Peyer's patch (tissue), 4 donors: Measurements from ENCODE around the gene SLC51B. TPM values are rescaled to one million over a fixed set of nuclear protein-coding genes. Genes with fewer than 3 reads are reported as not detected.

Experiments used
- DNase-seq, 3 donors: peaks; one replicate each; pipeline ENCODE4 v3.0.0-alpha.2; 2017 to 2019
- H3K27ac ChIP-seq, 4 donors: fragments of 200-600 bp; sonication (generic); one replicate each; pipeline ENCODE4 v1.5.1; 2016 to 2019
- H3K27me3 ChIP-seq, 2 donors: fragments of 200-600 bp; sonication (generic); one replicate each; pipeline ENCODE4 v1.5.1; 2019
- H3K36me3 ChIP-seq, 3 donors: fragments of 200-600 bp; sonication (generic); one replicate each; pipeline ENCODE4 v1.5.1; 2016 to 2019
- H3K4me1 ChIP-seq, 4 donors: fragments of 200-600 bp; sonication (generic); one replicate each; pipeline ENCODE4 v1.5.1; 2016 to 2019
- H3K4me3 ChIP-seq, 4 donors: fragments of 200-600 bp; sonication (generic); 1 replicate in 3 of 4; 2 replicates in 1 of 4; pipeline ENCODE4 v1.5.1; 2016 to 2019; ENCODE audit warnings: mild to moderate bottlenecking in 1 of 4
- H3K9me3 ChIP-seq, 4 donors: fragments of 200-600 bp; sonication (generic); one replicate each; pipeline ENCODE4 v1.5.1; 2016 to 2019; ENCODE audit warnings: mild to moderate bottlenecking in 1 of 4
- POLR2A ChIP-seq, 2 donors: fragments of 450-650 bp; IDR thresholded peaks; one replicate each; pipeline ENCODE4 v1.5.1; 2017; ENCODE audit warnings: antibody characterized with exemption in 2 of 2, mild to moderate bottlenecking in 2 of 2, moderate library complexity in 2 of 2
- total RNA-seq, 4 donors: library from RNA; depleted of rRNA; stranded (reverse); fragments of >200 nt; gene quantifications; one replicate each; pipeline ENCODE4 v1.1.0, GENCODE V29; 2016
- TF ChIP-seq, protein P1 (sequence below), 6 experiments: fragments of 450-650 bp in 4 of 6; fragments of 200-600 bp in 2 of 6; sonication (generic) in 1 of 6; IDR thresholded peaks; one replicate each; pipeline ENCODE4 v1.5.1; 2017 to 2019; ENCODE audit warnings: antibody characterized with exemption in 6 of 6, mild to moderate bottlenecking in 3 of 6, moderate library complexity in 1 of 6

The SLC51B gene
- total RNA-seq, 4 donors from 2014 or later = 4.1 to 374 (median 196) TPM

- TF ChIP-seq, protein P1, sequence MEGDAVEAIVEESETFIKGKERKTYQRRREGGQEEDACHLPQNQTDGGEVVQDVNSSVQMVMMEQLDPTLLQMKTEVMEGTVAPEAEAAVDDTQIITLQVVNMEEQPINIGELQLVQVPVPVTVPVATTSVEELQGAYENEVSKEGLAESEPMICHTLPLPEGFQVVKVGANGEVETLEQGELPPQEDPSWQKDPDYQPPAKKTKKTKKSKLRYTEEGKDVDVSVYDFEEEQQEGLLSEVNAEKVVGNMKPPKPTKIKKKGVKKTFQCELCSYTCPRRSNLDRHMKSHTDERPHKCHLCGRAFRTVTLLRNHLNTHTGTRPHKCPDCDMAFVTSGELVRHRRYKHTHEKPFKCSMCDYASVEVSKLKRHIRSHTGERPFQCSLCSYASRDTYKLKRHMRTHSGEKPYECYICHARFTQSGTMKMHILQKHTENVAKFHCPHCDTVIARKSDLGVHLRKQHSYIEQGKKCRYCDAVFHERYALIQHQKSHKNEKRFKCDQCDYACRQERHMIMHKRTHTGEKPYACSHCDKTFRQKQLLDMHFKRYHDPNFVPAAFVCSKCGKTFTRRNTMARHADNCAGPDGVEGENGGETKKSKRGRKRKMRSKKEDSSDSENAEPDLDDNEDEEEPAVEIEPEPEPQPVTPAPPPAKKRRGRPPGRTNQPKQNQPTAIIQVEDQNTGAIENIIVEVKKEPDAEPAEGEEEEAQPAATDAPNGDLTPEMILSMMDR (IDR thresholded peaks at IDR 0.05) = no peak
- no peak for TF ChIP-seq POLR2A (IDR thresholded peaks at IDR 0.05)
- H3K4me1 ChIP-seq = peaks cover 4 to 43% (median 10%) of the 10 kb centered on the region in 4 donors
- H3K9me3 ChIP-seq = no peaks in the 10 kb centered on the region
Observed at GRCh38 chr15:65052956-65053355, 7.8 kb downstream of the SLC51B start.

DNA sequence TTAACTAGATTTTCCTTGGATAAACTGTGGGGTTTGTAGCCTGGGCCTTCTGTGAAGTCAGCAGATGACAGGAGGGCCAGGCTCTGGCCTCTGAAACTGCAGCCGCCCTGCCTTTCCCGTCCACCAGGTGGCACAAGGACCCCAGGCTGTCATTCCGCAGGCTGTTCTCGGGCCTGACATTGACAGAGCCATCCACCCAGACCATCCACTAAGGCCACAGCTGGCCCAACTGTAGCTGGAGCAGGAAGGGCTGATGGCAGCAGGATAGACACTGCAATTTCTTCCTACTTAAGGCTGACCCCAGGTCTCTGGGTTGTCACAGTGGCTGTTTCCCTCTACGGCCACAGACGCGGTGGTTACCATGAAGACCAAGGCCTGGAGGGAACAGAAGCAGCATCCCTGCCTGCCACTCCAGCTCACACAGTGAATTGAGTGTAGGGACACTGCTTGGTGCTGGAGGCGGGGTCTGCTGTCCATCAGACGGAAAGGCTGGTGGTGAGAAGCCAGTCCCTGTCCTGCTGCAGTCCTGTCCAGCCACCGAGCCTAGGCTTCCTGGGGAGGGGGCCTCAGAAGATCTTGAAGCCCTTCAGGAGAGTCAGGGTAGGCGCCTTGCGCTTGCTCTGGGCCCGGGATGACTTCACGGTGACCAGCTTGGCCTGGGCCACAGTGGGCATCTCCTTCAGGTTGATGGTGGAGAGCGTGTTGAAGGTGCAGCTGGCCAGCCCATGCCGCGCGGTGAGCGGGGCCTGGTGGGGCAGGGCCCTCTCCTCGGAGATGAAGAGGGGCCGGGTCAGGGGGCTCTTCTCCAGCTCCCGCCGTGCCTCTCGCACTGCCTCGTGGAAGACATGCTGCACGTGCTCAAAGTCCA is 9.4 kb downstream of the SLC51B start:
- H3K36me3 ChIP-seq = peaks cover 0 to 17% (median 0%) of the 10 kb centered on the region in 3 donors
- no peaks in the 10 kb centered on the region for H3K27me3 ChIP-seq
- H3K27ac ChIP-seq = peak overlapping the region in 3 of 4 donors; percentile 34 to 81 (median 50)
- DNase-seq = peak; percentile 51 to 86 (median 84)
- H3K9me3 ChIP-seq = no peaks in the 10 kb centered on the region
- TF ChIP-seq, protein P1 (IDR thresholded peaks at IDR 0.05) = peak; percentile 28 to 94 (median 81)
- peak in 1 of 2 donors; percentile 22 for TF ChIP-seq POLR2A (IDR thresholded peaks at IDR 0.05)
- H3K4me1 ChIP-seq = peaks cover 4 to 37% (median 8%) of the 10 kb centered on the region in 4 donors
- no peak overlapping the region for H3K4me3 ChIP-seq

More at GRCh38 chr15:65052956-65053355, 7.8 kb downstream of the SLC51B start:
- no peak for DNase-seq
- Histone ChIP-seq H3K27me3 (no peaks in the 10 kb centered on the region), H3K4me3 (no peak overlapping the region), H3K27ac (no peak overlapping the region), H3K36me3 (peaks cover 0 to 17% (median 0%) of the 10 kb centered on the region in 3 donors)

- peak in 2 of 3 donors; percentile 82 to 89 for DNase-seq
Observed at GRCh38 chr15:65055201-65055870, 10.1 kb downstream of the SLC51B start.

DNA sequence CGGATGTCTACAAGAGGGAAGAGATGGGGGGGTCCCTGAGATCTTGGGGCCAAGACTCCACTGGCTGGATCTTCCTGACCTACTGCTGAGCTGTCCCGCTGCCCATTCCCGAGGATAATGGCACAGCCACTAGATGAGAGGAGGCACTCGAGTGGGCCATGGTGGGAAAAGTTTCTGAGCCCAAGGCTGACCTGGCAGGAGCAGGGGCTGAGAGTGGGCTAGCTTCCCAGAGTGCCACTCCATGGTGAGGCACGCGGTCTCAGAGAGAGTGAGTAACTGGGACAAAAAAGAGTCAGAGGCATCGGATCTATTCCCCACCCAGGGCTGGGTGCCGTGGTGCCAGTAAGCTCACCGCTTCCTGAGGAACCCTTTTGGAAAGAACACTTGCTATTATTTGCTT is 10.9 kb downstream of the SLC51B start:
- H3K4me1 ChIP-seq = peaks cover 4 to 40% (median 6%) of the 10 kb centered on the region in 4 donors
- H3K27ac ChIP-seq = peak overlapping the region in 3 of 4 donors; percentile 14 to 81 (median 58)
- TF ChIP-seq, protein P1 (IDR thresholded peaks at IDR 0.05) = no peak
- peaks cover 0 to 17% (median 0%) of the 10 kb centered on the region in 3 donors for H3K36me3 ChIP-seq
- H3K4me3 ChIP-seq = no peak overlapping the region
- no peaks in the 10 kb centered on the region for H3K27me3 ChIP-seq
- no peak for DNase-seq
- H3K9me3 ChIP-seq = no peaks in the 10 kb centered on the region

More at GRCh38 chr15:65055201-65055870, 10.1 kb downstream of the SLC51B start:
- Histone ChIP-seq H3K9me3 (no peaks in the 10 kb centered on the region), H3K36me3 (peaks cover 0 to 17% (median 0%) of the 10 kb centered on the region in 3 donors), H3K27ac (peak overlapping the region in 3 of 4 donors; percentile 34 to 81 (median 58)), H3K4me1 (peaks cover 4 to 33% (median 6%) of the 10 kb centered on the region in 4 donors), H3K4me3 (no peak overlapping the region), H3K27me3 (no peaks in the 10 kb centered on the region)
- TF ChIP-seq, protein P1 (IDR thresholded peaks at IDR 0.05) = peak in 1 of 6 experiments; percentile 8
- no peak for TF ChIP-seq POLR2A (IDR thresholded peaks at IDR 0.05)

DNA sequence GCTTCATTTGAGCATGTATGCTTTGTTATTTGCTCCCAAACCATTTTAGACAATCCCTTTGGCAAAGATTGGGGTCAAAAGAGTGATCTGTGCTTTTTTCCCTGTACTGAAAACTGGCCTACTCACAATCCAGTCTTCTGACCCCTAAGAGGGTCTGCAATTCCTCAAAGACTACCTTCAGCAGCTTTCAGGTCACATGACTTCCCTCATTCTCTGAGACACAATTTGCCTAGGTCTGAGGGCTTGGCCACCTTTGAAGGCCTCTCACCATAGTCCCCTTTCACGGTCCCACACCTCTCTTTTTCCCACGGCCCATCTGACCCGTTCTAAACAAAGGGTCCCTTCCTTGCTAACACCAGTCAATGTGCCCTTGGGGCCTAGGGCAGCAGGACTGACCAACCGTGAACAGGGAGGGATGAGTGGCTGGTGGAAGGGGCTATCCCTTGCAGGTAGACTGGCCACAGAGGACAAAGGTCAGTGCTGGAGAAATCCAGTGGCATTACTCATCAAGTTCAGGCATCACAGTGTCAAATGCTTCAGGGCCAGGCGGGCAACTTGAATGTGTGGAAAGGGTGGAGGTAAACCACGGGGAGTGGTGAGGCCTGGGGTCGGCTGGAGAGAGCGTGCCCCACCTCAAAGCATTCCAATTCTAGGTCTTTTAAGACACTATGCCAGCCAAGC is 11.8 kb downstream of the SLC51B start:
- H3K27me3 ChIP-seq = no peaks in the 10 kb centered on the region
- peak in 2 of 3 donors; percentile 70 to 88 for DNase-seq
- TF ChIP-seq, protein P1 (IDR thresholded peaks at IDR 0.05) = no peak
- no peak for TF ChIP-seq POLR2A (IDR thresholded peaks at IDR 0.05)
- peaks cover 4 to 43% (median 6%) of the 10 kb centered on the region in 4 donors for H3K4me1 ChIP-seq
- peaks cover 0 to 17% (median 0%) of the 10 kb centered on the region in 3 donors for H3K36me3 ChIP-seq
- H3K9me3 ChIP-seq = no peaks in the 10 kb centered on the region
- H3K4me3 ChIP-seq = no peak overlapping the region
- peak overlapping the region in 3 of 4 donors; percentile 41 to 81 (median 73) for H3K27ac ChIP-seq
